HG02588 (cell line): Measurements from ENCODE around the gene TANGO6.

Source experiments
- ATAC-seq: cut with Tn5 transposase; IDR thresholded peaks from one replicate; pipeline ENCODE4 v1.9.1; 2021; ENCODE audit warnings: mild to moderate bottlenecking, moderate library complexity; ENCODE audit not compliant: unreplicated experiment

Gene TANGO6

DNA sequence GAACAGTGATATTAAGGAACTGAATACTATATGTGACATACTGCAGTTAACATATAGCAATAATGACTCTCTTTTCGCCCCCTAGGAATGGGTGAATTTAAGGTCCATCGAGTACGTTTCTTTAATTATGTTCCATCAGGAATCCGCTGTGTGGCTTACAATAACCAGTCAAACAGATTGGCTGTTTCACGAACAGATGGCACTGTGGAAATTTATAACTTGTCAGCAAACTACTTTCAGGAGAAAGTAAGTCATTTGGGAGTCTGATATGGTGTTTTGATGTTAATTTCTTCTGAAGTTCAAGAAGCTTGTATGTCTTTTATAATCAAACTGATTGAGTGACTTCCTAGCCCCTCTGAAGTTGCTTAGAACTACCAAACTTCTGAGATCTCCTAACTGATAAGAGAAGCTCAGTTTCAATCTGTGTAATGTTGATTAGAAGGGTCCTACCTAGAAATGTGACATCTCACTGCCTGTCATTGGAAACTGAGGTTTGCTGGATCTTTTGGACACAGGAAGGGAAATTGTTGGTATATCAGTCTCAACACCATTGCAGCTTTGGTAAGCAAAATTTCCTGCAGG lies 290.1 kb downstream of the TANGO6 start:
- ATAC-seq = no peak
